CD4-positive, alpha-beta T cell (primary cell): Measurements from ENCODE around the gene BCAS1. TPM values are rescaled to one million over a fixed set of nuclear protein-coding genes. Genes with fewer than 3 reads are reported as not detected.

Source experiments
- ATAC-seq: fragments of 200-7000 bp; cut with Tn5 transposase; one replicate; pipeline ENCODE4 v1.10.0; 2022; ENCODE audit warnings: mild to moderate bottlenecking; ENCODE audit not compliant: poor library complexity
- CTCF ChIA-PET: fragments of 350-600 bp; sonication (Branson Sonifier 250); formaldehyde crosslinking; loops from one replicate; lab custom pipeline; 2021; ENCODE audit warnings: antibody characterized with exemption, inconsistent platforms; lab: Charles Lee
- POLR2A ChIA-PET: fragments of 350-600 bp; sonication (Branson Sonifier 250); formaldehyde crosslinking; loops from one replicate; lab custom pipeline; 2021; ENCODE audit warnings: antibody characterized with exemption, inconsistent platforms; lab: Charles Lee
- DNase-seq, 14 experiments: peaks; one replicate each; pipeline ENCODE4 v3.0.0-alpha.2; 2013 to 2020; ENCODE audit warnings: mixed read lengths in 2 of 14
- H3K27ac ChIP-seq, 2 donors: one replicate each; pipeline versions ENCODE4 v1.5.1 to v1.7.0; 2013; ENCODE audit warnings: low read length in 2 of 2, low read depth in 1 of 2, mild to moderate bottlenecking in 1 of 2
- H3K27me3 ChIP-seq, 2 experiments: 1 replicate in 1 of 2; 2 replicates in 1 of 2; pipeline versions ENCODE4 v1.6.1 to v1.7.0; 2013; ENCODE audit warnings: low read length in 2 of 2, control low read depth in 1 of 2, mild to moderate bottlenecking in 1 of 2, moderate library complexity in 1 of 2; ENCODE audit not compliant: insufficient read depth in 2 of 2, control insufficient read depth in 1 of 2
- H3K36me3 ChIP-seq: one replicate; pipeline ENCODE4 v1.6.1; 2013; ENCODE audit warnings: low read length, control low read depth; ENCODE audit not compliant: insufficient read depth
- H3K4me1 ChIP-seq: one replicate; pipeline ENCODE4 v1.6.1; 2013; ENCODE audit warnings: low read length, control low read depth; ENCODE audit not compliant: insufficient read depth
- H3K4me3 ChIP-seq: one replicate; pipeline ENCODE4 v1.5.1; 2013; ENCODE audit warnings: mild to moderate bottlenecking, low read length, moderate library complexity
- H3K9me3 ChIP-seq, 2 experiments: 1 replicate in 1 of 2; 2 replicates in 1 of 2; pipeline versions ENCODE4 v1.6.1 to v1.7.0; 2013; ENCODE audit warnings: low read length in 2 of 2, mild to moderate bottlenecking in 2 of 2, control low read depth in 1 of 2, moderate library complexity in 1 of 2; ENCODE audit not compliant: control insufficient read depth in 1 of 2, insufficient read depth in 1 of 2
- H3K27ac Mint-ChIP-seq: one replicate; pipeline ENCODE4 v1.8.0; 2020; ENCODE audit warnings: mixed read lengths
- H3K27me3 Mint-ChIP-seq: one replicate; pipeline ENCODE4 v1.8.0; 2021; ENCODE audit warnings: mixed read lengths
- H3K36me3 Mint-ChIP-seq: one replicate; pipeline ENCODE4 v1.8.0; 2021; ENCODE audit warnings: low read depth, mixed read lengths
- H3K4me1 Mint-ChIP-seq: one replicate; pipeline ENCODE4 v1.8.0; 2021; ENCODE audit warnings: low read depth, mixed read lengths
- H3K4me3 Mint-ChIP-seq: one replicate; pipeline ENCODE4 v1.8.0; 2020; ENCODE audit warnings: mild to moderate bottlenecking, mixed read lengths
- H3K9me3 Mint-ChIP-seq: one replicate; pipeline ENCODE4 v1.8.0; 2020; ENCODE audit warnings: mixed read lengths
- intact Hi-C, 2 experiments: fragments of 100-400 bp; cut with DNase I in 1 of 2; cut with micrococcal nuclease in 1 of 2; formaldehyde crosslinking; loops; one replicate each; pipeline versions ENCODE4 v1.15.1 to v1.9.0; 2023 to 2025; cut with DNase I, micrococcal nuclease
- total RNA-seq, 174 experiments: library from RNA in 2 of 174; stranded (reverse) in 2 of 174; gene quantifications; one replicate each; pipeline ENCODE4 v1.2.3 and lab custom pipeline; 2021 to 2026
- TF ChIP-seq, protein P1 (sequence below): fragments of 200-600 bp; IDR thresholded peaks from one replicate; pipeline ENCODE4 v1.8.0; 2022; ENCODE audit warnings: antibody characterized with exemption, mild to moderate bottlenecking

Gene BCAS1
- total RNA-seq, 2 experiments from 2014 or later, result 0.20 to 0.27 TPM

DNA sequence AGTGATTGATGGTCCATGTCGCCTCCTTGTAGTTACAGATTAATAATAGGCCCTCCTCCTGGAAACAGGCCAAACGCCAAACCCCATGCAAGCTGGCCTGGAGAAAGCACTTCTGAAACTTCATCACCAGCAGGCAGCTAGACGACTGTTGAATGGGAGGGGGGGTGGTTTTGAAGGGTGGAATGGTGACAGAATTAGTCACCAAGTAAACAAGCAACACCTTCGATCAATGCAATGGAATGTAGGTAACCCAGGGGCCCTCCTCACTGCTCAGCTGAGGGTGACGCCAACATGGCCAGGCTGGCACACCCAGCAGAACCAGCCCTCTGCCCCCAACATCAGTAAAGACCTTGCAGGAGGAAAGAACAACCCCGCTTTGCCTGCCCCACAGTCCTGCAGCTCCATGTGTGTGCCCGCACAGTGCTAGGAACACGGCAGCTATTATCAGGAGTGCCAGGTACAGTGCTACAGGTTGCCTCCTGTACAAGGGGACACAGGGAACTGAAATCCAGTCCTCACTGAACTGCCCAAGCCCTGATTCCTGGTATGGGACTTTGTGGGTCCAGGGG is 2.7 kb downstream of the BCAS1 start:
- ChIA-PET CTCF (no interaction called here), POLR2A (no interaction called here)
- Mint-ChIP-seq H3K9me3 (no peaks in the 10 kb centered on the region), H3K27me3 (no peaks in the 10 kb centered on the region), H3K27ac (no peak overlapping the region), H3K4me3 (no peak overlapping the region), H3K36me3 (no peaks in the 10 kb centered on the region), H3K4me1 (peaks cover 5% of the 10 kb centered on the region)
- Histone ChIP-seq H3K9me3 (no peaks in the 10 kb centered on the region), H3K36me3 (no peaks in the 10 kb centered on the region), H3K27ac (no peak overlapping the region), H3K4me3 (no peak overlapping the region), H3K4me1 (peaks cover 8% of the 10 kb centered on the region), H3K27me3 (no peaks in the 10 kb centered on the region)
- intact Hi-C loops, result loop anchor here in 1 of 2 experiments (10.0 kb wide), 1 partner anchor 493 kb away; no protein-coding TSS in a partner anchor
- TF ChIP-seq, protein P1, sequence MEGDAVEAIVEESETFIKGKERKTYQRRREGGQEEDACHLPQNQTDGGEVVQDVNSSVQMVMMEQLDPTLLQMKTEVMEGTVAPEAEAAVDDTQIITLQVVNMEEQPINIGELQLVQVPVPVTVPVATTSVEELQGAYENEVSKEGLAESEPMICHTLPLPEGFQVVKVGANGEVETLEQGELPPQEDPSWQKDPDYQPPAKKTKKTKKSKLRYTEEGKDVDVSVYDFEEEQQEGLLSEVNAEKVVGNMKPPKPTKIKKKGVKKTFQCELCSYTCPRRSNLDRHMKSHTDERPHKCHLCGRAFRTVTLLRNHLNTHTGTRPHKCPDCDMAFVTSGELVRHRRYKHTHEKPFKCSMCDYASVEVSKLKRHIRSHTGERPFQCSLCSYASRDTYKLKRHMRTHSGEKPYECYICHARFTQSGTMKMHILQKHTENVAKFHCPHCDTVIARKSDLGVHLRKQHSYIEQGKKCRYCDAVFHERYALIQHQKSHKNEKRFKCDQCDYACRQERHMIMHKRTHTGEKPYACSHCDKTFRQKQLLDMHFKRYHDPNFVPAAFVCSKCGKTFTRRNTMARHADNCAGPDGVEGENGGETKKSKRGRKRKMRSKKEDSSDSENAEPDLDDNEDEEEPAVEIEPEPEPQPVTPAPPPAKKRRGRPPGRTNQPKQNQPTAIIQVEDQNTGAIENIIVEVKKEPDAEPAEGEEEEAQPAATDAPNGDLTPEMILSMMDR, result no peak
- no peak for ATAC-seq
- no peak for DNase-seq

DNA sequence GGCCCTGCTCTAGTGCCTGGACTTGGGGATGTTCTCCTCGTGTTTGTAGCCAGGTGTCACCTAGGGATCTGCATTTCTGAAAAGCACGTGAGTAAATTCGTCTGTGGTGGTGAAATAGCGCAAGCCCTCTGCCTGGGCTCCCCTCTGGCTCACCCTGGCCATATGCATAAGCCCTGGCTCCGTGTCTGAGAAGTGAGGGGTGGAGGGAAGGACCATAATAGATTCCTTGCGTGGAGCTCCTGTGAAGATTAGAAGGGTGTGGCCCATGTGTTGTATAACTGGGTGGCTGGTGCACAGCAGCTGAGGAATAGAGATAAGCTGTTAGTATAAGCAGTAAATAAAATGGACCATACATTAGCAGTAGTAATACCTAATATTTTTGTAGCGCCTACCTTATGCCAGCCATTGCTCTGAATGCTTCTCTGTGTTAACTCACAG is 4.8 kb downstream of the BCAS1 start:
- TF ChIP-seq, protein P1, result no peak
- ChIA-PET CTCF (no interaction called here), POLR2A (interaction anchor here (0.6 kb wide), 1 partner anchor 555 kb away, joined by 3 read pairs; no protein-coding TSS in a partner anchor)
- no peaks in the 10 kb centered on the region for H3K9me3 Mint-ChIP-seq
- intact Hi-C loops, result loop anchor here in 1 of 2 experiments (10.0 kb wide), 1 partner anchor 491 kb away; no protein-coding TSS in a partner anchor
- ATAC-seq (no peak), DNase-seq (no peak)
- Histone ChIP-seq H3K36me3 (no peaks in the 10 kb centered on the region), H3K4me1 (peaks cover 8% of the 10 kb centered on the region), H3K4me3 (no peak overlapping the region), H3K9me3 (no peaks in the 10 kb centered on the region), H3K27ac (no peak overlapping the region), H3K27me3 (no peaks in the 10 kb centered on the region)
- H3K4me3 Mint-ChIP-seq, result no peak overlapping the region
- H3K36me3 Mint-ChIP-seq, result no peaks in the 10 kb centered on the region
- no peaks in the 10 kb centered on the region for H3K27me3 Mint-ChIP-seq
- peaks cover 5% of the 10 kb centered on the region for H3K4me1 Mint-ChIP-seq
- no peak overlapping the region for H3K27ac Mint-ChIP-seq

DNA sequence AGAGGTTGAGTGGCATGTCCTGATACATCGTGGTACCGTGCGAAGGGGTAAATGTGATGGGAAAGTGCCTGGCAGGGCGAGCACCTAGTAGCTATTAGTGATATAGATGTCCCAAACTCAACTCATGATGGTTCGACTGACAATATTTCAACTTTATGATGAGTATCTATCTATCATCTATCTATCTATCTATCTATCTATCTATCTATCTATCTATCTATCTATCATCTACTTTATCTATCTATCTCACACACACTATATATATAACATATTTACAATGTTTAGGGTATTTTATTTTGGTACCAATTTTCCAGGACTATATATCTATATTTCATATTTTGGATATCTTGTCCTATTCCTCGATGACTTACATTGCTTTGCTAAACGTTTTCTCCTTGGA is 5.5 kb downstream of the BCAS1 start:
- TF ChIP-seq, protein P1, result no peak
- H3K27me3 Mint-ChIP-seq, result no peaks in the 10 kb centered on the region
- no peaks in the 10 kb centered on the region for H3K9me3 Mint-ChIP-seq
- peaks cover 5% of the 10 kb centered on the region for H3K4me1 Mint-ChIP-seq
- no peak overlapping the region for H3K4me3 ChIP-seq
- H3K27ac Mint-ChIP-seq, result no peak overlapping the region
- intact Hi-C loops, result loop anchor here (5.0 to 10.0 kb wide), 2 partner anchors 488 to 490 kb away; no protein-coding TSS in a partner anchor
- H3K9me3 ChIP-seq, result no peaks in the 10 kb centered on the region
- no peaks in the 10 kb centered on the region for H3K36me3 Mint-ChIP-seq
- H3K36me3 ChIP-seq, result no peaks in the 10 kb centered on the region
- CTCF ChIA-PET, result no interaction called here
- H3K4me1 ChIP-seq, result peaks cover 8% of the 10 kb centered on the region
- no peak overlapping the region for H3K27ac ChIP-seq
- no peak overlapping the region for H3K4me3 Mint-ChIP-seq
- no peak for DNase-seq
- POLR2A ChIA-PET, result no interaction called here
- no peak for ATAC-seq
- no peaks in the 10 kb centered on the region for H3K27me3 ChIP-seq
